Islet precursor cell (in vitro differentiated cells): Measurements from ENCODE around the gene TTC9.

Source experiments
- DNase-seq: peaks from one replicate; pipeline ENCODE4 v3.0.0-alpha.2; 2018

TTC9 gene

DNA sequence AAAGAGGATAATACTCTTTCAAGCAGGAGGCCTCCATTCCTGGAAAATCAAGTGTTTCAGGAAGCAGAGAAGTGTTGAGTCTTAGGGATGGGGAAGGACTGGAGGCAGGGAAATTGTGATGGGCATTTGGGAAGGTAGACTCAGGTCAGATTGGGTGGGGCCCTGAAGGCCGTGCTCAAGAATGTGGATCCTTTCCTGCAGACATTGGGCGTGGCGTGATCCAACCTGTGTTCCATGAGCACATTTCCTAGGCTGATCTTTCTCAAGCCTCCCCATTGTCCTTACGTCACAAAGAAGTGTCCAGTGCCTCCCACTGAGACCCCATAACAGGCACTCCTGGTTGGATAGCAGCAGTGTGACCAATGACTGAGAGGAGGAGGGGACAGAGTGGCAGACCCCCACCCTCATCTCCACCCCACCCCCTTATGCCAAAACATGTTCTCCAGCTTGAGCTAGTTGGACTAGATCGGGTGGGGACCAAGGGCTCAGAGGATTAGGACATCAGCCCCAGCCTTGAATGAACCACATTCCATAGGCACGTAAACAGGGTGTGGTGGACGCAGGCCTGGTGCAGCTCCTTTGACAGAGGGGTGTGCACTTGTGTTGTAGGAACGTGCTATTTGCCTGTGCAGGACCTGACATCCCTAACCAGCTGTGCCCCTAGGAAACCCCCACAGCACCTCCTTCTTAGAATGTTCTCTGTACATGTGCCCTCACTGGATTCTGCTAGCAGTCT is 76.8 kb downstream of the TTC9 start:
- DNase-seq, result no peak

GRCh38 chr14:70721542-70721941 is 79.8 kb downstream of the TTC9 start:
- DNase-seq, result peak; percentile 70

DNA sequence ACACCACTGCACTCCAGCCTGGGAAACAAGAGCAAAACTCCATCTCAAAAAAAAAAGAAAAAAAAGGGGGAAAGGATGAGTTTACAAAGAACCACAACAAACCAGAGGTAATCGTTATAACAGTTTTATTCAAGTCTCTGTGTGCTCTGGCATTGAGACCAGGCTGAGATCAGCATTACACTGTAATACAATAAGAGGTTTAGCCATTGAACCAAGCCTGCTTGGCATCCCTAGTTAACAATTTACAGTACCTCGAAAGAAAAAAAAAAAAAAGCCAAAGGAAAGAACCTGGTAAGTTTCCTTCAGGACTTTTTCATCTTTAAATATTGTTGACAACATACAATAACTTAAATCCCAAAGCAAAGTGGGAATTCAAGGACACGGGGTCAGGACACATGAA is 80.7 kb downstream of the TTC9 start:
- no peak for DNase-seq

DNA sequence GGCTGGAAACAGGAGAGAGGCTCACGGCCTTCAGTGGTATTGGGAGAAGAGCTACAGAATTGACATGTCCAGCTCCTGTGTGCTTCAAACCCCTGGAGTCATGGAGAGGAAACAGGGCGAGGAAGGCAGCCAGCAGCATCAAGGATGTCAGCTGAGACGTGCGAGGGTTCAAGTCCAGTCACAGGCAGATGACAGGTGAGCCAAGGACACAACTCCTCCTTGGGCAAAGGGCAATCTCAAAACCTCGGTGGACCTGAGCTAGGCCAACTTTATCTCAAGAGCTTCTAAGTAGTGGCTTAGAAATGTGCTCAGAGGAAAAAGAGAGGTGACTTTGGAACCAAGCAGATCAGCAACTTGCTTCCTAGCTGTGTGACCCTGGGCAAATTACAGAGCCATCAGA is 81.6 kb downstream of the TTC9 start:
- no peak for DNase-seq

DNA sequence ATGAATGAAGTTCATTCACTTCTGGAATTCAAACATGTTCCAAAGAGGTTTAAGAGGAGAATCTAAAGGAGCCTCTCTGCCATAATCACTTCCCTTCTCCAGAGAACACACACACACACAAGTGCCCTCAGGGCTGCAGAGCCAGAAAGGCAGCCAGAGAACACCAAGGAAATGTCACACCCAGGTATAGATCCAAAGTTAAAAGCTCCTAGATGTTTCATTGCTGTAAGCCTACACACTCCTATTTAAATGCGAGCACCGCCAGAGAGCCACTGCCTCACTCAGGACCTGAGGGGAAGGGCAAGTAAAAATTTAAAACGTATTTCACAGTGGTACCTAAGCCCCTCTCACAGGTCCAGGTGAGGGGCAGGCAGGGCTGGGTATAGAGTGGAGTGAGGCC is 82.4 kb downstream of the TTC9 start:
- DNase-seq, result peak; percentile 81

- DNase-seq, result no peak
Observed at GRCh38 chr14:70724944-70725343, 83.2 kb downstream of the TTC9 start.
